Lower leg skin (tissue), 3 donors: ENCODE results near the gene IGSF10.

Experiments used
- POLR2A ChIP-seq, 2 donors: fragments of 450-650 bp; IDR thresholded peaks; one replicate each; pipeline ENCODE4 v1.6.1; 2016 to 2017; ENCODE audit warnings: antibody characterized with exemption in 2 of 2, mild to moderate bottlenecking in 1 of 2, moderate library complexity in 1 of 2
- TF ChIP-seq, protein P1 (sequence below), 3 donors: fragments of 450-650 bp; IDR thresholded peaks; one replicate each; pipeline ENCODE4 v1.5.1; 2016; ENCODE audit warnings: antibody characterized with exemption in 3 of 3, mild to moderate bottlenecking in 3 of 3, moderate library complexity in 2 of 3

DNA sequence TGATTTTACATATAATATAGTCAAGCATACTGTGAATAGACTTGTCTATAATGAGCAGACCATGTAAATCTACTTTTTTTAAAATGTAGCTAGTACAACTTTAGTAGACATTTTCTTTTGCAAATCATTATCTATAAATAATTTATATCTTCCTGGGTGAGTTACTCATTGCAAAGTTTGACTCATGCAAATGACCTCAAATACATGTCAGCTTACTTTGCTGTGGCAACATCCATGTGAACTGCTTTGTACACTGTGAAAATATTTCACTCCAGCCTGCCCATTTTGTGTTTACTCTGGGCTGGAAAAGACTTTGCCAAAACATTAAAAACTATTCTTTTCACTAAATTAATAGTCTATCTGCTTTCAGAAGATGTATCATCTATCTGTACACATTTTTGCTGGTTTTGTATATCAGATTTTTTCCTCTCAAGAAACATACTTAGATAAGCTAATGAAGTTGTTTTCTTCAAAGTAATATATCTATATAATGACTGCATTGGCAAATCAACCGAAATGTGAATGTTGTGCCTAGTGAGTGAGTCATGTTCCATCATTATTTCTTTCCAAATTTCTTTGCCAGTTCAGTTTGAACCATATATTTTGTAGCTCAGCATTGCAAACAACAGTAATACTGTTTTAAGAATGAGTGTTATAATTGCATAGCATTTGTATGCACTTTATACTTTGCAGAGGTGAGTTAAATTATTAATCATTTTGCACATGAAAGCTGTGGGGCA, 26.5 kb downstream of the IGSF10 start:
- TF ChIP-seq, protein P1, sequence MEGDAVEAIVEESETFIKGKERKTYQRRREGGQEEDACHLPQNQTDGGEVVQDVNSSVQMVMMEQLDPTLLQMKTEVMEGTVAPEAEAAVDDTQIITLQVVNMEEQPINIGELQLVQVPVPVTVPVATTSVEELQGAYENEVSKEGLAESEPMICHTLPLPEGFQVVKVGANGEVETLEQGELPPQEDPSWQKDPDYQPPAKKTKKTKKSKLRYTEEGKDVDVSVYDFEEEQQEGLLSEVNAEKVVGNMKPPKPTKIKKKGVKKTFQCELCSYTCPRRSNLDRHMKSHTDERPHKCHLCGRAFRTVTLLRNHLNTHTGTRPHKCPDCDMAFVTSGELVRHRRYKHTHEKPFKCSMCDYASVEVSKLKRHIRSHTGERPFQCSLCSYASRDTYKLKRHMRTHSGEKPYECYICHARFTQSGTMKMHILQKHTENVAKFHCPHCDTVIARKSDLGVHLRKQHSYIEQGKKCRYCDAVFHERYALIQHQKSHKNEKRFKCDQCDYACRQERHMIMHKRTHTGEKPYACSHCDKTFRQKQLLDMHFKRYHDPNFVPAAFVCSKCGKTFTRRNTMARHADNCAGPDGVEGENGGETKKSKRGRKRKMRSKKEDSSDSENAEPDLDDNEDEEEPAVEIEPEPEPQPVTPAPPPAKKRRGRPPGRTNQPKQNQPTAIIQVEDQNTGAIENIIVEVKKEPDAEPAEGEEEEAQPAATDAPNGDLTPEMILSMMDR (IDR thresholded peaks at IDR 0.05) = no peak
- no peak for TF ChIP-seq POLR2A (IDR thresholded peaks at IDR 0.05)
